ENCODE measurements around the gene CYYR1. TPM values are rescaled to one million over a fixed set of nuclear protein-coding genes. Genes with fewer than 3 reads are reported as not detected.

The CYYR1 gene
- total and polyA plus RNA-seq, 7 donors = 1.8 to 13.0 (median 4.5) TPM

- 93 to 95% methylated on average over 1 of the region's 1 CpG for WGBS, 2 donors
- H3K27ac ChIP-seq = no peak overlapping the region
- H3K9me3 ChIP-seq = no peaks in the 10 kb centered on the region
- H3K36me3 ChIP-seq = no peaks in the 10 kb centered on the region
- no peaks in the 10 kb centered on the region for H3K27me3 ChIP-seq
- no peak for DNase-seq
- no peak overlapping the region for H3K4me3 ChIP-seq
- H3K4me1 ChIP-seq = no peaks in the 10 kb centered on the region
- TF ChIP-seq EP300 (IDR thresholded peaks at IDR 0.05) (no peak), POLR2AphosphoS5 (IDR thresholded peaks at IDR 0.05) (no peak)
- intact Hi-C loops (cut with DNase I) = no loop called here
These were observed 139.7 kb downstream of the CYYR1 start for GRCh38 chr21:26433386-26433785.

- no peak for TF ChIP-seq POLR2A (IDR thresholded peaks at IDR 0.05)
- no peak for TF ChIP-seq POLR2AphosphoS5 (IDR thresholded peaks at IDR 0.05)
- no peak for TF ChIP-seq EP300 (IDR thresholded peaks at IDR 0.05)
- TF ChIP-seq CTCF (IDR thresholded peaks at IDR 0.05) = no peak
- no peak overlapping the region for H3K4me3 ChIP-seq
- intact Hi-C loops (cut with DNase I) = no loop called here
- 56 to 70% methylated on average over 5 of the region's 5 CpGs for WGBS, 2 donors
- no peak overlapping the region for H3K27ac ChIP-seq
- H3K36me3 ChIP-seq = no peaks in the 10 kb centered on the region
- H3K9me3 ChIP-seq = no peaks in the 10 kb centered on the region
- H3K27me3 ChIP-seq = no peaks in the 10 kb centered on the region
- DNase-seq = no peak
- H3K4me1 ChIP-seq = no peaks in the 10 kb centered on the region
These were observed 140.7 kb downstream of the CYYR1 start for GRCh38 chr21:26432410-26432809.

GRCh38 chr21:26425576-26425975 is 147.5 kb downstream of the CYYR1 start:
- intact Hi-C loops (cut with DNase I) = no loop called here
- Histone ChIP-seq H3K9me3 (no peaks in the 10 kb centered on the region), H3K4me1 (no peaks in the 10 kb centered on the region), H3K27ac (no peak overlapping the region), H3K36me3 (no peaks in the 10 kb centered on the region), H3K4me3 (no peak overlapping the region), H3K27me3 (no peaks in the 10 kb centered on the region)
- TF ChIP-seq POLR2A (IDR thresholded peaks at IDR 0.05) (no peak), CTCF (IDR thresholded peaks at IDR 0.05) (no peak), EP300 (IDR thresholded peaks at IDR 0.05) (no peak), POLR2AphosphoS5 (IDR thresholded peaks at IDR 0.05) (no peak)
- DNase-seq = no peak
- WGBS, 2 donors = 90 to 91% methylated on average over 3 of the region's 3 CpGs

- no peak for DNase-seq
- 75 to 88% methylated on average over 6 of the region's 6 CpGs for WGBS, 2 donors
These were observed 149.6 kb downstream of the CYYR1 start for GRCh38 chr21:26423511-26423910.

GRCh38 chr21:26422706-26423105 is 150.4 kb downstream of the CYYR1 start:
- H3K4me3 ChIP-seq = no peak overlapping the region
- intact Hi-C loops (cut with DNase I) = no loop called here
- no peak for TF ChIP-seq CTCF (IDR thresholded peaks at IDR 0.05)
- TF ChIP-seq EP300 (IDR thresholded peaks at IDR 0.05) = no peak
- TF ChIP-seq POLR2AphosphoS5 (IDR thresholded peaks at IDR 0.05) = no peak
- no peaks in the 10 kb centered on the region for H3K4me1 ChIP-seq
- H3K27ac ChIP-seq = no peak overlapping the region
- H3K27me3 ChIP-seq = no peaks in the 10 kb centered on the region
- DNase-seq = no peak
- H3K36me3 ChIP-seq = no peaks in the 10 kb centered on the region
- no peaks in the 10 kb centered on the region for H3K9me3 ChIP-seq
- WGBS, 2 donors = 76 to 79% methylated on average over 4 of the region's 4 CpGs

More at GRCh38 chr21:26423511-26423910, 149.6 kb downstream of the CYYR1 start:
- no peaks in the 10 kb centered on the region for H3K9me3 ChIP-seq
- TF ChIP-seq POLR2AphosphoS5 (IDR thresholded peaks at IDR 0.05) (no peak), POLR2A (IDR thresholded peaks at IDR 0.05) (no peak), EP300 (IDR thresholded peaks at IDR 0.05) (no peak), CTCF (IDR thresholded peaks at IDR 0.05) (no peak)
- H3K27ac ChIP-seq = no peak overlapping the region
- intact Hi-C loops (cut with DNase I) = no loop called here
- H3K4me1 ChIP-seq = no peaks in the 10 kb centered on the region
- H3K4me3 ChIP-seq = no peak overlapping the region
- no peaks in the 10 kb centered on the region for H3K36me3 ChIP-seq
- H3K27me3 ChIP-seq = no peaks in the 10 kb centered on the region
